Measurements from ENCODE around the gene MGAT4B.

The MGAT4B gene

DNA sequence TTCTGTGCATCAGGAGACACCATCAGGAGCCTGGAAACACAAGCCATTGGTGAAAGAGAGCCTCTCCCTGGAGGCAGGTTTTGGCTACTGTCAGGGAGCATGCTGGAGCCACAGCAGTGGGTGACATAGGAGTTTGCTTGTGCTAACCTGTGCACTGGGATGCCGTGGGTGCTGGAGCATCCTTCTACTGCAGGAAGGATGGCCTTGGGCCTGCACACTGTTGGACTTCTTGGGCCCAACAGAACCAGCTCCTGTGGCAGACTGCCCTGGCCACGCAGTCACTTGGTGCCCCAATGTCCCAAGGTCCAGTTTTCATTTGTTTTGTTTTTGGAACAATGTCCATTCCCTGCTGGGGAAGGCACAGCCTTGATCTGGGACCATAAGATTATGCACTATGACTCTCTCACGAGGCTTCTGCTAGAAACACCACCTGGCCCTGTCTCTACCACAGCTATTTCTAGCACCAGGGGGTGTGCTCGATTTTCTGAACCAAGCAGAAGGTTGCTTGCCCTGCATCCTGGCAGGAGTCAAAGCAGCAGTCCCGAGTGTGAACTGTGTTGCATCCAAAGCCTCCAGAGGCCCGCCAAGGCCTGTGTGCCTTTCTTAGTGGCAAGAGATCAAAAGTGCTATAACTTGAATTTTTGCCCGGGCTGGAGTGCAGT is 18.3 kb downstream of the MGAT4B start:
- H3K27ac Mint-ChIP-seq: no peak overlapping the region

DNA sequence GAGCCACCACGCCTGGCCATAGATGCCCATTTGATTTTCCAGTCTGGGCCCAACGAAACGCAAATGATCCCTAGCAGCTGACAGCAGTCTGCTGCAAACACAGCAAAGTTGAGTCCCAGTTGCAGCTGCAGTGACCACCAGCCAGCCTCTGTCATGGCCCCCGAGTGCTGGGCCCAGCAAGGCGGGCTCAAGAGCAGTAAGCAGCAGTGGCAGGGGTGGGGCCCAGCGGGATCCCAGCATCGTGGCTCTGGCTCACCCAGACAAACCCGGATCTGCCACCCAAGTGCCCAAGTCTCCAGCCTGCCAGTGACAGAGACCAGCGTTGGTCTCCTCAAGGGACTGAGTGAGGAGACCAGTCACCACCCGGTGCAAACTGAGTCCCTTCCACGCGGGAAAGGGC is 19.8 kb downstream of the MGAT4B start:
- peak overlapping the region; percentile 14 for H3K27ac Mint-ChIP-seq

More for the DNA sequence above, 18.3 kb downstream of the MGAT4B start:
- H3K36me3 Mint-ChIP-seq: peaks cover 6 to 15% of the 10 kb centered on the region in 2 donors
- no peak for DNase-seq
- H3K4me3 Mint-ChIP-seq: no peak overlapping the region
- H3K27me3 Mint-ChIP-seq: no peaks in the 10 kb centered on the region
- no peak for ATAC-seq (replicated peaks)
- H3K4me1 Mint-ChIP-seq: peaks cover 16 to 19% of the 10 kb centered on the region in 2 donors
- H3K9me3 Mint-ChIP-seq: peaks cover 0 to 2% of the 10 kb centered on the region in 2 donors

DNA sequence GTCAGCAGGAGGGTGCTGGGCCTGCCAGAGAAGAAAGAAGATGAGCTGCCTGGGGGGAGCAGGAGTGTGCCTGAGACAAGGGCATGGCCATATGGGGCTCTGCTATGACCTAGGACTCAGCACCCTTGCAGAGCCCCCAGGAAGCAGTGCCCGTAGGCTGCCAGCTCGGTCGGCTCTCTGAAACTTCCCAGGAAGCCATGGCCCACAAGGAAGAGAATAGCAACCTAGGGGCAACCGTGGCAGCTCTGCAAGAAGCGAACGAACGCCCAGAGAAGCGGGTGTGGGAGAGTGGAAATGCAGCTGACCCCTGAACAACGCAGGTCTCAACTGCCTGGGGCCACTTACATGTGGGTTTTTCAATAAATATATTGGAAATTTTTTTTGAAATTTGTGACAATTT is 23.5 kb downstream of the MGAT4B start:
- peaks cover 0 to 3% of the 10 kb centered on the region in 2 donors for H3K4me1 Mint-ChIP-seq
- no peak for DNase-seq
- no peaks in the 10 kb centered on the region for H3K27me3 Mint-ChIP-seq
- H3K27ac Mint-ChIP-seq: no peak overlapping the region
- H3K9me3 Mint-ChIP-seq: no peaks in the 10 kb centered on the region
- no peak for ATAC-seq (replicated peaks)
- H3K36me3 Mint-ChIP-seq: peaks cover 22 to 43% of the 10 kb centered on the region in 2 donors
- H3K4me3 Mint-ChIP-seq: no peak overlapping the region

More for the DNA sequence above, 19.8 kb downstream of the MGAT4B start:
- DNase-seq (no peak), ATAC-seq (replicated peaks) (no peak)
- Mint-ChIP-seq H3K4me1 (peaks cover 4 to 5% of the 10 kb centered on the region in 2 donors), H3K4me3 (no peak overlapping the region), H3K27me3 (no peaks in the 10 kb centered on the region), H3K36me3 (peaks cover 9 to 23% of the 10 kb centered on the region in 2 donors), H3K9me3 (peaks cover 0 to 2% of the 10 kb centered on the region in 2 donors)

- Mint-ChIP-seq H3K9me3 (no peaks in the 10 kb centered on the region), H3K4me1 (peaks cover 3 to 6% of the 10 kb centered on the region in 2 donors), H3K4me3 (no peak overlapping the region), H3K27me3 (no peaks in the 10 kb centered on the region), H3K36me3 (peaks cover 31 to 53% of the 10 kb centered on the region in 2 donors), H3K27ac (no peak overlapping the region)
- no peak for ATAC-seq (replicated peaks)
- no peak for DNase-seq
Observed at GRCh38 chr5:179781846-179782245, 24.8 kb downstream of the MGAT4B start.

DNA sequence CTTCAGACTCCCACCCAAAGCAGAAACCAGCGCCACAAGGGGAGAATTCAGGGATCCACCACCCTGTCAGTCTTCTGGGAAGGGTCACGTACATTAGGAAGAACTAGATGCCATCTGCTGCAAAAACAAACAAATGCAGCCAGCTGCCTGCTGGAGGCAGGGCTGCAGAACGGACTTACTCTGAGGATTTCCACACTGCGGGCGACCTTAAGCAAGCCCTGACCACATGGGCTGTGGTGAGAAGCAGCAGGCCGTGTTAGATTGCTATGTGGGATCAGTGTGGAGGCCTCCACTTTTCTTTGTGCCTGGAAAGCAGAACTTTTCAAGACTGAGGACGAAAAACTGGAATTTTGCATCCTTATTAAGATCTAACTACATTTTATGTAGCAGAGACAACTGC is 26.3 kb downstream of the MGAT4B start:
- H3K27ac Mint-ChIP-seq: no peak overlapping the region
- no peak for ATAC-seq (replicated peaks)
- peaks cover 37 to 60% of the 10 kb centered on the region in 2 donors for H3K36me3 Mint-ChIP-seq

GRCh38 chr5:179779826-179780225 is 26.8 kb downstream of the MGAT4B start:
- Mint-ChIP-seq H3K4me3 (no peak overlapping the region), H3K4me1 (peaks cover 0 to 6% of the 10 kb centered on the region in 2 donors), H3K27ac (peak overlapping the region; percentile 59), H3K9me3 (no peaks in the 10 kb centered on the region), H3K27me3 (no peaks in the 10 kb centered on the region), H3K36me3 (peaks cover 37 to 60% of the 10 kb centered on the region in 2 donors)
- ATAC-seq (replicated peaks): no peak
- no peak for DNase-seq

More for the DNA sequence above, 26.3 kb downstream of the MGAT4B start:
- H3K4me1 Mint-ChIP-seq: peaks cover 0 to 6% of the 10 kb centered on the region in 2 donors
- no peak for DNase-seq
- no peak overlapping the region for H3K4me3 Mint-ChIP-seq
- no peaks in the 10 kb centered on the region for H3K9me3 Mint-ChIP-seq
- H3K27me3 Mint-ChIP-seq: no peaks in the 10 kb centered on the region

GRCh38 chr5:179778591-179778990 is 28.1 kb downstream of the MGAT4B start:
- Mint-ChIP-seq H3K4me1 (peaks cover 0 to 6% of the 10 kb centered on the region in 2 donors), H3K27me3 (no peaks in the 10 kb centered on the region), H3K36me3 (peaks cover 45 to 69% of the 10 kb centered on the region in 2 donors), H3K4me3 (no peak overlapping the region), H3K9me3 (no peaks in the 10 kb centered on the region), H3K27ac (no peak overlapping the region)
- ATAC-seq (replicated peaks) (no peak), DNase-seq (no peak)

- Mint-ChIP-seq H3K9me3 (no peaks in the 10 kb centered on the region), H3K36me3 (peaks cover 50 to 74% of the 10 kb centered on the region in 2 donors), H3K4me3 (no peak overlapping the region), H3K4me1 (peaks cover 0 to 6% of the 10 kb centered on the region in 2 donors), H3K27ac (no peak overlapping the region), H3K27me3 (no peaks in the 10 kb centered on the region)
- ATAC-seq (replicated peaks) (no peak), DNase-seq (no peak)
Observed at GRCh38 chr5:179777909-179778308, 28.8 kb downstream of the MGAT4B start.

- DNase-seq (no peak), ATAC-seq (replicated peaks) (no peak)
- Mint-ChIP-seq H3K4me3 (no peak overlapping the region), H3K36me3 (peaks cover 54 to 75% of the 10 kb centered on the region in 2 donors), H3K27me3 (no peaks in the 10 kb centered on the region), H3K4me1 (peaks cover 0 to 6% of the 10 kb centered on the region in 2 donors), H3K9me3 (no peaks in the 10 kb centered on the region), H3K27ac (no peak overlapping the region)
Observed at GRCh38 chr5:179777456-179777855, 29.2 kb downstream of the MGAT4B start.

DNA sequence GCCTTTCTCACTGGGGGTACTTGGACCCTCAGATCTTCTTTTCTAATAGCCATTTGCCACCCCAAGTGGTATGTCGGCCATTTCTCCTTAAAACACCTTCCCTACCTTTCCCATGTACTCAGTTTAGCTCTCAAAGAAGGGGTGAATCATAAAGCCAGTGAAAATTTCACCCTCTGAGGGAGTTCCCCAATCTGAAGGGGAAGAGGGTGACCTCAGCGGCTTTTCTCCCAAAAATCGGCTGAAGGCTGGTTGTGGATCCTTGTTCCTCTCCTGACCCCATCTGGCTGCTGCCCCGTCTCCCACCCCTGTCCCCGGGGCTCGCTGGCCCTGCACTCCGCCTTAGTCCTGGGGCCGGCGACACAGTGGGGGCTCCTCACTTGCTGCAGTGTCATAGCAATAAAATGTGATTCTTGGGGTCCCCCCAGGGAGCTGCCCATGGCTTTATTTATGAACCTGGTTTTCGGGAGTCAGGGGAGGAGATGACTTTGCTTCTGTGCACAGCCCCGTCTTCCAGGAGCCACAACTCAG is 30.2 kb downstream of the MGAT4B start:
- ATAC-seq (replicated peaks) (no peak), DNase-seq (no peak)
- H3K9me3 Mint-ChIP-seq: no peaks in the 10 kb centered on the region
- no peaks in the 10 kb centered on the region for H3K27me3 Mint-ChIP-seq
- H3K36me3 Mint-ChIP-seq: peaks cover 56 to 76% of the 10 kb centered on the region in 2 donors
- no peak overlapping the region for H3K27ac Mint-ChIP-seq
- no peak overlapping the region for H3K4me3 Mint-ChIP-seq
- H3K4me1 Mint-ChIP-seq: peaks cover 0 to 6% of the 10 kb centered on the region in 2 donors

DNA sequence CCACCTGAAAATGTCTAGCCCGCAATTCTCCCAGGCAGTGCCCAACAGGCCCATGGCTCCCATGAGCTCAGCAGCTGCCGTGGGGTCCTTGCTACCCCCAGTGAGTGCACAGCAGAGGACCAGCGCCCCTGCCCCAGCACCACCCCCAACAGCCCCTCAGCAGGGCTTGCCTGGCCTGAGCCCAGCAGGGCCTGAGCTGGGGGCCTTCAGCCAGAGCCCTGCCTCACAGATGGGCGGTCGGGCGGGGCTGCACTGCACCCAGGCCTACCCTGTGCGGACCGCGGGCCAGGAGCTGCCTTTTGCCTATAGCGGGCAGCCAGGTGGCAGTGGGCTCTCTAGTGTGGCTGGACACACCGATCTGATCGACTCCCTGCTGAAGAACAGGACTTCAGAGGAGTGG is 32.2 kb downstream of the MGAT4B start:
- peaks cover 0 to 6% of the 10 kb centered on the region in 2 donors for H3K4me1 Mint-ChIP-seq
- ATAC-seq (replicated peaks) (no peak), DNase-seq (no peak)
- H3K4me3 Mint-ChIP-seq: no peak overlapping the region
- H3K36me3 Mint-ChIP-seq: peaks cover 54 to 75% of the 10 kb centered on the region in 2 donors
- no peak overlapping the region for H3K27ac Mint-ChIP-seq
- H3K27me3 Mint-ChIP-seq: no peaks in the 10 kb centered on the region
- no peaks in the 10 kb centered on the region for H3K9me3 Mint-ChIP-seq

DNA sequence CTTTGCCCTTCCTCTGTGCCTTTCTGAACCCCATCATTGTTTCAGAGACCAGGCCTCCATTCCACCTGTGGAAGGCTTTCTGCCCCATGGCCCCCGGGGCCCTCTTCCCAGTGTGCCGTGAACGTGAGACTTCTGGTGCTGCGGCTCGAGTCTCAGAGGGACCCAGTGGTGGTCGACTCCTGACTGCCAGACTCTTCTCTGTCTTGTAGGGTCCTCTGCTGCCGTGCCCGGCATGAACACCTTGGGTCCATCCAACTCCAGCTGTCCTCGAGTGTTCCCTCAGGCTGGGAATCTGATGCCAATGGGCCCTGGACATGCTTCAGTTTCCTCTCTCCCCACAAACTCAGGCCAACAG is 33.0 kb downstream of the MGAT4B start:
- peaks cover 50 to 76% of the 10 kb centered on the region in 2 donors for H3K36me3 Mint-ChIP-seq
- H3K27me3 Mint-ChIP-seq: no peaks in the 10 kb centered on the region
- peaks cover 2 to 6% of the 10 kb centered on the region in 2 donors for H3K4me1 Mint-ChIP-seq
- no peak overlapping the region for H3K27ac Mint-ChIP-seq
- no peak for DNase-seq
- no peaks in the 10 kb centered on the region for H3K9me3 Mint-ChIP-seq
- ATAC-seq (replicated peaks): no peak
- no peak overlapping the region for H3K4me3 Mint-ChIP-seq

DNA sequence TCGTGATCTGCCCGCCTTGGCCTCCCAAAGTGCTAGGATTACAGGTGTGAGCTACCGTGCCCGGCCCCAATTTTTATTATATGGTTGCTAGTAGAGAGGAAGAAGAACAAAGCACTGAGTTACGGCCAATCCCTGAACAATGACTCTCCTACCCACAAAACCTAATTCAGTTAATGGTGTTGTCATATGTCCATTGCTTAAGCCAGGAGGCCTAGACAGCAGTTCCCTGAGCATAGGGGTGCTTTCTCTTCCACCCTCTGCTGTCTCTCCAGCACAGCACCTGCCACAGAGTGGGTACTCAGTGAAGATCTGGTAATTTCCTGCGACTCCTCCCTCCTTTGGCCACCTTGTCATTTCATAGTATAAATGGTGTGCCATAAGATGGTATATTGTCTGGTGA is 34.3 kb downstream of the MGAT4B start:
- H3K27me3 Mint-ChIP-seq: no peaks in the 10 kb centered on the region
- no peaks in the 10 kb centered on the region for H3K9me3 Mint-ChIP-seq
- DNase-seq: no peak
- H3K4me1 Mint-ChIP-seq: peaks cover 2 to 4% of the 10 kb centered on the region in 2 donors
- peaks cover 40 to 65% of the 10 kb centered on the region in 2 donors for H3K36me3 Mint-ChIP-seq
- ATAC-seq (replicated peaks): no peak
- H3K4me3 Mint-ChIP-seq: no peak overlapping the region
- no peak overlapping the region for H3K27ac Mint-ChIP-seq

- Mint-ChIP-seq H3K27me3 (no peaks in the 10 kb centered on the region), H3K4me3 (no peak overlapping the region), H3K27ac (no peak overlapping the region), H3K4me1 (peaks cover 2 to 5% of the 10 kb centered on the region in 2 donors), H3K9me3 (no peaks in the 10 kb centered on the region), H3K36me3 (peaks cover 38 to 60% of the 10 kb centered on the region in 2 donors)
- no peak for ATAC-seq (replicated peaks)
- no peak for DNase-seq
Observed at GRCh38 chr5:179771311-179771895, 35.3 kb downstream of the MGAT4B start.

DNA sequence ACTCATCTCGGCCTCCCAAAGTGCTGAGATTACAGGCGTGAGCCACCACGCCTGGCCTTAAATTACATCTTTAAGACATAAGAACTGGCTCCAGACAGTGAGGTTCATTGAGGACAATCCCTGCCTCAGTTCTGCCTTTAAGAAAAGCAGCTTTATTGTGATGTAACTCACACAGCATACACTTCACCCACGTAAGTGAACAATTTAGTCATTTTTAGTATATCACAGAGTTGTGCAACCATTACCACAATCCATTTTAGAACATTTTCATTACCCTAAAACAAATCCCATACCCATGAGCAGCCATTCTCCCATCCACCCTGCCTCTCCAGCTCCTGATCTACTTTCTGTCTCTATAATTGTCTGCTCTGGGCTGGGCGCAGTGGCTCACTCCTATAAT is 36.9 kb downstream of the MGAT4B start:
- Mint-ChIP-seq H3K36me3 (peaks cover 44 to 60% of the 10 kb centered on the region in 2 donors), H3K4me3 (no peak overlapping the region), H3K27me3 (no peaks in the 10 kb centered on the region), H3K27ac (peak overlapping the region; percentile 27), H3K4me1 (peaks cover 2 to 16% of the 10 kb centered on the region in 2 donors), H3K9me3 (no peaks in the 10 kb centered on the region)
- no peak for DNase-seq
- ATAC-seq (replicated peaks): no peak

Measured in stimulated activated naive B cell treated with anti-CD40 and anti-IgM and Interleukin-4, amounts not matched to agents 10 μg/mL and 1 μg/mL and 100 μg/mL, for 72 hours (primary cell).